GM12875 (cell line): ENCODE results near the gene CCNG1.
"Not testable (repeated sequence)": the region's sequence is repeated elsewhere in the genome, so short reads cannot be mapped to it uniquely, and the experiment has no call there.

Experiments used
- H3K4me3 ChIP-seq: one replicate; pipeline ENCODE4 v1.5.1; 2011; ENCODE audit warnings: low read depth, low read length, control low read depth
- TF ChIP-seq, protein P1 (sequence below): IDR thresholded peaks from 2 replicates; pipeline ENCODE4 v1.5.1; 2011; ENCODE audit warnings: low read depth, mild to moderate bottlenecking, control low read depth, inconsistent platforms, low read length, moderate library complexity, borderline replicate concordance; ENCODE audit not compliant: insufficient read depth

Gene CCNG1, protein sequence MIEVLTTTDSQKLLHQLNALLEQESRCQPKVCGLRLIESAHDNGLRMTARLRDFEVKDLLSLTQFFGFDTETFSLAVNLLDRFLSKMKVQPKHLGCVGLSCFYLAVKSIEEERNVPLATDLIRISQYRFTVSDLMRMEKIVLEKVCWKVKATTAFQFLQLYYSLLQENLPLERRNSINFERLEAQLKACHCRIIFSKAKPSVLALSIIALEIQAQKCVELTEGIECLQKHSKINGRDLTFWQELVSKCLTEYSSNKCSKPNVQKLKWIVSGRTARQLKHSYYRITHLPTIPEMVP

DNA sequence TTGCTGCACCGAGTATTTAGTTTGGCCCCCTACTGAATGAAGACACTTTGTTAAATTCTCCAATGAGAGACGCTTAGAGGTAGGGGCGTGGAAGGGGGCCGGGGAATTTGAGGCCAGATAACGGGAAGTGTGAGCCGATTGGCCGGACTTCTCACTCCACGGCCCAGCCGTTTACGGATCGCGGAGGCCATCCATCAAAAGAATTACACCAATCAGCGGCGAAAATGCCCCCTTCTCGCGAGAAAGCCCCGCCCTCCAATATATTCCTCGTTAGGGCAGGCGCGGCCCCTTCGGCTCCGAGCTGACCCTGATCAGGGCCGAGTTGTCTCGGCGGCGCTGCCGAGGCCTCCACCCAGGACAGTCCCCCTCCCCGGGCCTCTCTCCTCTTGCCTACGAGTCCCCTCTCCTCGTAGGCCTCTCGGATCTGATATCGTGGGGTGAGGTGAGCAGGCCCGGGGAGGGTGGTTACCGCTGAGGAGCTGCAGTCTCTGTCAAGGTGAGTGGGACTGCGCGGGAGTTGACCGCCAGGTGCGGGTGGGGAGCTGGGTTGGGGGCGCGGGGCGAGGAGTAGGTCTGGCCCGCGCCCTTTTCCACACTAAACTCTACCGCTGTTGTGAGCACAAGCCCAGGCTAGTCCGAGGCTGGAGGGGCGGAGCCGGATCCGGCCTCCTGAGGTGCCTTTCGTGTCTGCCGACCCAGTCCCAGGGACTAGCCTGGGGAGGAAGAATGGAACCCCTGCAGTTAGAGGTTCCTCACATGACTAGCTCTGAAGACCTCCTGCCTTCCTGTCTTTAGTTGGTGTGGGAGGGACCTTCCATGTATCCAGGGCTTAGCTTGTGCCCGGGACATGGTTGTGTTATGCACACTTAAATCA lies at the start of gene CCNG1:
TSS of gene CCNG1 (plus strand) at position 287 of the 874 bp plus-strand sequence. CDS start 1,662 bp downstream, outside the sequence.
- TF ChIP-seq, protein P1, sequence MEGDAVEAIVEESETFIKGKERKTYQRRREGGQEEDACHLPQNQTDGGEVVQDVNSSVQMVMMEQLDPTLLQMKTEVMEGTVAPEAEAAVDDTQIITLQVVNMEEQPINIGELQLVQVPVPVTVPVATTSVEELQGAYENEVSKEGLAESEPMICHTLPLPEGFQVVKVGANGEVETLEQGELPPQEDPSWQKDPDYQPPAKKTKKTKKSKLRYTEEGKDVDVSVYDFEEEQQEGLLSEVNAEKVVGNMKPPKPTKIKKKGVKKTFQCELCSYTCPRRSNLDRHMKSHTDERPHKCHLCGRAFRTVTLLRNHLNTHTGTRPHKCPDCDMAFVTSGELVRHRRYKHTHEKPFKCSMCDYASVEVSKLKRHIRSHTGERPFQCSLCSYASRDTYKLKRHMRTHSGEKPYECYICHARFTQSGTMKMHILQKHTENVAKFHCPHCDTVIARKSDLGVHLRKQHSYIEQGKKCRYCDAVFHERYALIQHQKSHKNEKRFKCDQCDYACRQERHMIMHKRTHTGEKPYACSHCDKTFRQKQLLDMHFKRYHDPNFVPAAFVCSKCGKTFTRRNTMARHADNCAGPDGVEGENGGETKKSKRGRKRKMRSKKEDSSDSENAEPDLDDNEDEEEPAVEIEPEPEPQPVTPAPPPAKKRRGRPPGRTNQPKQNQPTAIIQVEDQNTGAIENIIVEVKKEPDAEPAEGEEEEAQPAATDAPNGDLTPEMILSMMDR: no peak
- H3K4me3 ChIP-seq: peak within 1 kb of the TSS; percentile 95

DNA sequence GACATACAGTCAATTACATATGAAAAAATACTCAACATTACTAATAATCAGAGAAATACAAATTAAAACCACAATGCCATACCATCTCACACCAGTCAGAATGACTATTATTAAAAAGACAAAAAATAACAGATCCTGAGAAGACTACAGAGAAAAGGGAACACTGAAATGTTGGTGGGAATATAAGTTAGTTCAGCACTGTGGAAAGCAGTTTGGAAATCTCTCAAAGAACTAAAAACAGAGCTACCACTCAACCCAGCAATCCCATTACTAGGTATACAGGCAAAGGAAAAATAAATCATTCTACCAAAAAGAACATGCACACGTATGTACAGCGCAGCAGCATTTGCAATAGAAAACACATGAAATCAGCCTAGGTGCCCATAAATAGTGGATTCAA lies 41.6 kb upstream of the CCNG1 start:
- H3K4me3 ChIP-seq: no peak overlapping the region
- TF ChIP-seq, protein P1: no peak

DNA sequence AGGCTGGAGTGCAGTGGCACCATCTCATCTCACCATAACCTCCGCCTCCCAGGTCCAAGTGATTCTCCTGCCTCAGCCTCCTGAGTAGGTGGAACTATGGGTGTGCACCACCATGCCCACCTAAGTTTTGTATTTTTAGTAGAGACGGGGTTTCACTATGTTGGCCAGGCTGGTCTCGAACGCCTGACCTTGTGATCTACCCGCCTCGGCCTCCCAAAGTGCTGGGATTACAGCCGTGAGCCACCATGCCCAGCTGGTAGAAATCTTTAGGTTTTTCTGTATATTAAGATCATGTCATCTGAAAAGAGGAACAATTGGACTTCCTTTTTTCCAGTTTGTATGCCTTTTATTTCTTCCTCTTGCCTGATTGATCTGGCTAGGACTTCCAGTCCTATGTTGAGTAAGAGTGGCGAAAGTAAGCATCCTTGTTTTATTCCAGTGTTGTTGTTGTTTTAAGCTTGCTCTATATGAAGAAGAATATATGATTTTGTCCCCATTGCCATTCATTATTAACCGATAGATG lies 40.5 kb upstream of the CCNG1 start:
- not testable (repeated sequence) for H3K4me3 ChIP-seq

DNA sequence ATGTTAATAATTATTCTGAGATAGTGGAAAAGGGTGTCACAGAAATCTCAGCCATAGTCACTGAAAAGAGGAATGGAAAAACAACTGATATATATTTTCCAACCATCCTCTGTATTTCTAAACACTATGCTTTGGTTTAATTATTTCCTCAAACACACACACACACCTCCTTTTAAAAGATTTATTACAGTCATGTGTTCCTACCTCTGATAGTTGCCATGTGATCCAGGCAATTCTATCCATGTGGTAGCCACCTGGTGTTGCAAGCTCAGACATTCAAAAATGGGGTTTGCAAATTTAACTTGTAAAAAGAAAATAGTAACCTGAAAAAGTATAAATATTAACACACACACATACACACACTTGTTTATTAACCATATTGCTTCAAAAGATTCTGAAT lies 40.0 kb upstream of the CCNG1 start:
- H3K4me3 ChIP-seq: no peak overlapping the region
- TF ChIP-seq, protein P1: no peak

DNA sequence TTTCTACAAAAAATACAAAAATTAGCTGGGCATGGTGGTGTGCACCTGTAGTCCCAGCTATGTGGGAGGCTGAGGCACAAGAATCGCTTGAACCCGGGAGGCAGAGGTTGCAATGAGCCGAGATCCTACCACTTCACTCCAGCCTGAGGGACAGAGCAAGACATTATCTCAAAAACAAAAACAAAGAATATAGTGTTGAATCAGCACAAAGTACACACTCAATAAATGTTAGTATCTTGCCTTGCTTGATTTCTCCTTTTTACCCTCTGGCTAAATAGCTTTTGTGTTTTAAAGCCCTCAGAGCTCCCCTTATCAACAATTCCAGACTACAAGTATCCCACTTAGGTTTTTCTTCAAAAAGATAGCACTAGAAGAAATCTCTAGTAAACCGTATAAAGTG lies 37.5 kb upstream of the CCNG1 start:
- TF ChIP-seq, protein P1: no peak
- no peak overlapping the region for H3K4me3 ChIP-seq

DNA sequence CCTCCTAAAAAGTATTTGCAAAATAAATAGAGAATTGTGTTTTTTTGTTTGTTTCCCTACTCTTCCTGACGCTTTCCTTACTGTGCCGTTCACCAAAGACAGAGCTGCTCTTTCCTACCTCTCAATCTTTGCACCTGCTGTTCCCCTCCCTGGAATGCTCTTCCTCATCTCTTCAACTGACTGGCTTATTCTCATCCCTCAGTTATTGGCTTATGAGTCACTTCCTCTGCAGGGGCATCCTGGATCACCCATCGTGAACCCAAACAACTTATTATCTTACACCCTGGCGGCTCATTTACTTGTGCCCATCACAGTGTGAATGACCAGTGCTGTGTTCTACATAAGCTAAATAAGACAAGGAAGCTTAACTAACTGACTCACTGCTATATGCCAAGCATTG lies 36.1 kb upstream of the CCNG1 start:
- TF ChIP-seq, protein P1: no peak

DNA sequence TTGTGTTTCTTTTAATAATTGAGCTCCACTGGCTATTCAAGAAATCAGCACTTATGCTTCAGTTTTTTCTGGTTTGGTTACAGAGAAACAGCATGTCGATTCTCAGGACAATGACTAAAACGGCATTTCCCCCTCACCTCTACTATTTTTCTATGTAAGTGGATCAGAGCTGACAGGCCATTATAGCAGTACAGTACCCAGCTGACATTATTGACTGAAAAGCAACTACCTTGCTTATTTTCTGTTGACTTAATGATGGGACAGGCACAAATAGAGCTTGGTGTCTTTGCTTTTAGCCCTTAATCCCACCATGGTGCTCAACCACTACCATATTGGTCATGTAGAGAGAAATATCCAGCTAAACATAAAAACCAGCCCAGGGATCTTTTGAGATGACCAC lies 35.4 kb upstream of the CCNG1 start:
- TF ChIP-seq, protein P1: no peak
- H3K4me3 ChIP-seq: no peak overlapping the region

More for the DNA sequence above, 36.1 kb upstream of the CCNG1 start:
- H3K4me3 ChIP-seq: no peak overlapping the region
